Neural progenitor cell (in vitro differentiated cells): ENCODE results near the gene PNLIP. TPM values are rescaled to one million over a fixed set of nuclear protein-coding genes. Genes with fewer than 3 reads are reported as not detected.

Experiments used
- DNase-seq: peaks from one replicate; pipeline ENCODE4 v3.0.0-alpha.2; 2016; ENCODE audit warnings: low spot score
- H2AFZ ChIP-seq: fragments of 200-600 bp; sonication (generic); replicated peaks from 2 replicates; pipeline ENCODE4 v1.6.1; 2016; ENCODE audit warnings: antibody characterized with exemption
- H3F3A ChIP-seq: fragments of 200-600 bp; sonication (generic); 2 replicates; pipeline ENCODE4 v1.6.1; 2016; ENCODE audit warnings: antibody characterized with exemption, low read depth
- H3K27ac ChIP-seq: fragments of 200-600 bp; sonication (generic); 2 replicates; pipeline ENCODE4 v1.5.1; 2016; ENCODE audit warnings: mild to moderate bottlenecking
- H3K27me3 ChIP-seq: fragments of 200-600 bp; sonication (generic); 2 replicates; pipeline ENCODE4 v1.6.1; 2016; ENCODE audit warnings: mild to moderate bottlenecking, moderate library complexity
- H3K36me3 ChIP-seq: fragments of 200-600 bp; sonication (generic); 2 replicates; pipeline ENCODE4 v1.5.1; 2016
- H3K4me1 ChIP-seq: fragments of 200-600 bp; sonication (generic); 2 replicates; pipeline ENCODE4 v1.6.1; 2016; ENCODE audit warnings: mixed run types
- H3K4me2 ChIP-seq: fragments of 200-600 bp; sonication (generic); 2 replicates; pipeline ENCODE4 v1.6.1; 2016
- H3K4me3 ChIP-seq: fragments of 200-600 bp; sonication (generic); 2 replicates; pipeline ENCODE4 v1.5.1; 2016
- H3K79me2 ChIP-seq: fragments of 200-600 bp; sonication (generic); 2 replicates; pipeline ENCODE4 v1.6.1; 2016; ENCODE audit warnings: low read depth
- H3K9ac ChIP-seq: fragments of 200-600 bp; sonication (generic); 2 replicates; pipeline ENCODE4 v1.6.1; 2016
- H3K9me3 ChIP-seq: fragments of 200-600 bp; sonication (generic); 2 replicates; pipeline ENCODE4 v1.5.1; 2016; ENCODE audit warnings: low read depth
- H4K20me1 ChIP-seq: fragments of 200-600 bp; sonication (generic); 2 replicates; pipeline ENCODE4 v1.6.1; 2016; ENCODE audit warnings: low read depth
- H3K27ac Mint-ChIP-seq: 3 replicates; pipeline ENCODE4 v1.8.0; 2021; ENCODE audit warnings: mixed read lengths
- H3K27me3 Mint-ChIP-seq: 2 replicates; pipeline ENCODE4 v1.8.0; 2022; ENCODE audit warnings: low read depth, mild to moderate bottlenecking, inconsistent platforms, moderate library complexity, mixed read lengths; ENCODE audit not compliant: insufficient read depth
- H3K36me3 Mint-ChIP-seq: 3 replicates; pipeline ENCODE4 v1.8.0; 2021; ENCODE audit warnings: mixed read lengths
- H3K4me1 Mint-ChIP-seq: 3 replicates; pipeline ENCODE4 v1.8.0; 2021; ENCODE audit warnings: mixed read lengths
- H3K4me3 Mint-ChIP-seq: 3 replicates; pipeline ENCODE4 v1.8.0; 2021; ENCODE audit warnings: mild to moderate bottlenecking, moderate library complexity, mixed read lengths
- H3K9me3 Mint-ChIP-seq: 3 replicates; pipeline ENCODE4 v1.8.0; 2020; ENCODE audit warnings: mixed read lengths
- EZH2 ChIP-seq: fragments of 200-600 bp; sonication (generic); IDR thresholded peaks from 2 replicates; pipeline ENCODE4 v1.6.1; 2017; ENCODE audit warnings: antibody characterized with exemption, mild to moderate bottlenecking, moderate library complexity
- EZH2phosphoT487 ChIP-seq: fragments of 200-600 bp; sonication (generic); IDR thresholded peaks from 2 replicates; pipeline ENCODE4 v1.6.1; 2017; ENCODE audit warnings: antibody characterized with exemption
- total RNA-seq: library from RNA; depleted of rRNA; stranded (reverse); fragments of >200 nt; gene quantifications from 2 replicates; pipeline ENCODE4 v1.2.3, GENCODE V29; 2015; ENCODE audit warnings: low replicate concordance
- TF ChIP-seq, protein P1 (sequence below): fragments of 200-600 bp; sonication (generic); IDR thresholded peaks from 2 replicates; pipeline ENCODE4 v1.5.1; 2017; ENCODE audit warnings: antibody characterized with exemption, mild to moderate bottlenecking

Gene PNLIP
- total RNA-seq, 1 donor from 2014 or later = not detected

- Histone ChIP-seq H3K27me3 (no peaks in the 10 kb centered on the region), H2AFZ (no peak overlapping the region), H3K9me3 (no peaks in the 10 kb centered on the region), H3K9ac (no peak overlapping the region), H3K79me2 (no peaks in the 10 kb centered on the region), H3K27ac (no peak overlapping the region), H3F3A (no peaks in the 10 kb centered on the region), H4K20me1 (no peaks in the 10 kb centered on the region), H3K4me3 (no peak overlapping the region), H3K36me3 (no peaks in the 10 kb centered on the region), H3K4me1 (no peaks in the 10 kb centered on the region), H3K4me2 (no peak overlapping the region)
- no peaks in the 10 kb centered on the region for H3K36me3 Mint-ChIP-seq
- TF ChIP-seq EZH2 = no peak
- TF ChIP-seq EZH2phosphoT487 = no peak
- TF ChIP-seq, protein P1, sequence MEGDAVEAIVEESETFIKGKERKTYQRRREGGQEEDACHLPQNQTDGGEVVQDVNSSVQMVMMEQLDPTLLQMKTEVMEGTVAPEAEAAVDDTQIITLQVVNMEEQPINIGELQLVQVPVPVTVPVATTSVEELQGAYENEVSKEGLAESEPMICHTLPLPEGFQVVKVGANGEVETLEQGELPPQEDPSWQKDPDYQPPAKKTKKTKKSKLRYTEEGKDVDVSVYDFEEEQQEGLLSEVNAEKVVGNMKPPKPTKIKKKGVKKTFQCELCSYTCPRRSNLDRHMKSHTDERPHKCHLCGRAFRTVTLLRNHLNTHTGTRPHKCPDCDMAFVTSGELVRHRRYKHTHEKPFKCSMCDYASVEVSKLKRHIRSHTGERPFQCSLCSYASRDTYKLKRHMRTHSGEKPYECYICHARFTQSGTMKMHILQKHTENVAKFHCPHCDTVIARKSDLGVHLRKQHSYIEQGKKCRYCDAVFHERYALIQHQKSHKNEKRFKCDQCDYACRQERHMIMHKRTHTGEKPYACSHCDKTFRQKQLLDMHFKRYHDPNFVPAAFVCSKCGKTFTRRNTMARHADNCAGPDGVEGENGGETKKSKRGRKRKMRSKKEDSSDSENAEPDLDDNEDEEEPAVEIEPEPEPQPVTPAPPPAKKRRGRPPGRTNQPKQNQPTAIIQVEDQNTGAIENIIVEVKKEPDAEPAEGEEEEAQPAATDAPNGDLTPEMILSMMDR = no peak
- peaks cover 9% of the 10 kb centered on the region for H3K9me3 Mint-ChIP-seq
- H3K27ac Mint-ChIP-seq = no peak overlapping the region
- no peak for DNase-seq
- H3K27me3 Mint-ChIP-seq = no peaks in the 10 kb centered on the region
- no peaks in the 10 kb centered on the region for H3K4me1 Mint-ChIP-seq
- no peak overlapping the region for H3K4me3 Mint-ChIP-seq
Measured at GRCh38 chr10:116542007-116542677, 3.6 kb upstream of the PNLIP start.

DNA sequence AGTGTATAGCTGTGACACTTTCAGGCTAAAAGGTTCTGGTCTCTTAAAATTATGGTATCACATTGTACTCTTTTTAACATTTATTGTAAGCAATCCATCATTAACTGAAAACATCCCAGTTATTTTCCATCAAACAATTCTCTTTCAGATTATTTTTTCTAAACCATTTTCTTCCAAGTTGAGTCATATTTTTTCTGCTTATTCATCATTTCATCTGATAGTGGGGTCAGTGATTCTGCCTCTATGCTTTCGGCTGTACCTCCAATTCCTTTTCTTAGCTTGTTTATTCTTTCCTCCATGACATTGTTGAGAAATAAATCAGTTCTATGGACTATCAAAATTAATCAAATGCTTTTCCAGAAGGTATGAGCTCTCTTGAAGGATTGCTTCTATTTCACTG, 609 bp upstream of the PNLIP start:
- Mint-ChIP-seq H3K4me1 (no peaks in the 10 kb centered on the region), H3K4me3 (no peak overlapping the region)

GRCh38 chr10:116548301-116548700, 2.6 kb downstream of the PNLIP start:
- DNase-seq = no peak
- H3K4me1 Mint-ChIP-seq = no peaks in the 10 kb centered on the region
- Histone ChIP-seq H3K4me2 (no peak overlapping the region), H3K9ac (no peak overlapping the region), H3K27me3 (no peaks in the 10 kb centered on the region), H3F3A (no peaks in the 10 kb centered on the region), H3K36me3 (no peaks in the 10 kb centered on the region), H2AFZ (no peak overlapping the region), H3K4me3 (no peak overlapping the region), H3K4me1 (no peaks in the 10 kb centered on the region), H3K79me2 (no peaks in the 10 kb centered on the region), H3K27ac (no peak overlapping the region), H3K9me3 (no peaks in the 10 kb centered on the region), H4K20me1 (no peaks in the 10 kb centered on the region)
- H3K9me3 Mint-ChIP-seq = no peaks in the 10 kb centered on the region
- H3K36me3 Mint-ChIP-seq = no peaks in the 10 kb centered on the region
- peaks cover 2% of the 10 kb centered on the region for H3K27me3 Mint-ChIP-seq
- no peak overlapping the region for H3K27ac Mint-ChIP-seq
- TF ChIP-seq EZH2 (no peak), EZH2phosphoT487 (no peak)
- TF ChIP-seq, protein P1 = no peak
- H3K4me3 Mint-ChIP-seq = no peak overlapping the region

More for the DNA sequence above, 609 bp upstream of the PNLIP start:
- H3K79me2 ChIP-seq = no peaks in the 10 kb centered on the region
- Mint-ChIP-seq H3K27me3 (no peaks in the 10 kb centered on the region), H3K9me3 (no peaks in the 10 kb centered on the region), H3K27ac (no peak overlapping the region), H3K36me3 (no peaks in the 10 kb centered on the region)
- no peak overlapping the region for H2AFZ ChIP-seq
- H3K4me2 ChIP-seq = no peak overlapping the region
- no peaks in the 10 kb centered on the region for H3K4me1 ChIP-seq
- no peaks in the 10 kb centered on the region for H3K9me3 ChIP-seq
- H3K9ac ChIP-seq = no peak overlapping the region
- H3K36me3 ChIP-seq = no peaks in the 10 kb centered on the region
- no peaks in the 10 kb centered on the region for H3F3A ChIP-seq
- TF ChIP-seq EZH2 (no peak), EZH2phosphoT487 (no peak)
- TF ChIP-seq, protein P1 = no peak
- no peak overlapping the region for H3K27ac ChIP-seq
- H4K20me1 ChIP-seq = no peaks in the 10 kb centered on the region
- DNase-seq = no peak
- no peak overlapping the region for H3K4me3 ChIP-seq
- H3K27me3 ChIP-seq = no peaks in the 10 kb centered on the region
